MM.1S (cell line): Measurements from ENCODE around the gene INPP5D.

Experiments
- CTCF ChIP-seq: fragments of 300-600 bp; sonication (generic); IDR thresholded peaks from 2 replicates; pipeline ENCODE4 v1.5.1; 2016; ENCODE audit warnings: antibody characterized with exemption, low read length, mixed read lengths
- EZH2 ChIP-seq: fragments of 300-600 bp; sonication (generic); optimal IDR thresholded peaks from 2 replicates; pipeline ENCODE3; 2017; ENCODE audit warnings: low read depth, mild to moderate bottlenecking, antibody characterized with exemption, low read length, mixed read lengths
- EZH2phosphoT487 ChIP-seq: fragments of 300-600 bp; sonication (generic); IDR thresholded peaks from 2 replicates; pipeline ENCODE4 v1.6.1; 2018; ENCODE audit warnings: antibody characterized with exemption, low read length

- TF ChIP-seq CTCF (no peak), EZH2 (no peak), EZH2phosphoT487 (no peak)
These were observed 11.5 kb upstream of the INPP5D start for GRCh38 chr2:233048569-233049193.
